ENCODE results near the gene PFDN6. TPM values are rescaled to one million over a fixed set of nuclear protein-coding genes. Genes with fewer than 3 reads are reported as not detected.

The PFDN6 gene
- total and polyA plus RNA-seq, 9 of the 15 experiments (the other 6 are each of a cell fraction or from before 2014, with no cell fraction given): 6.8 to 475 (median 216) TPM

GRCh38 chr6:33271468-33272274, 17.7 kb upstream of the PFDN6 start, which contains the start of the genes RPS18 and VPS52 (continued):
- no peak for TF ChIP-seq ELK3 (CRISPR knock-in tag; IDR thresholded peaks at IDR 0.05)
- no peak for TF ChIP-seq CBFA2T2 (conservative IDR thresholded peaks at IDR 0.05)
- TF ChIP-seq ESRRA (IDR thresholded peaks at IDR 0.05; ENCODE audit: borderline replicate concordance, low read depth): peak; percentile 63
- TF ChIP-seq ZC3H11A (IDR thresholded peaks at IDR 0.05; ENCODE audit: low read depth, low read length): no peak
- no peak for TF ChIP-seq SRSF9 (IDR thresholded peaks at IDR 0.05; ENCODE audit: borderline replicate concordance, low read depth, low read length)
- peak; percentile 31 to 91 for TF ChIP-seq AFF1 (IDR thresholded peaks at IDR 0.05; ENCODE audit: low read depth in 1 of 2, partially characterized antibody in 2 of 2)
- TF ChIP-seq ZNF143 (CRISPR knock-in tag; IDR thresholded peaks at IDR 0.05): no peak
- peak; percentile 97 for TF ChIP-seq MEIS2 (IDR thresholded peaks at IDR 0.05; ENCODE audit: partially characterized antibody)
- TF ChIP-seq SAFB (IDR thresholded peaks at IDR 0.05; ENCODE audit: borderline replicate concordance, low read depth, low read length): no peak
- TF ChIP-seq CBX5 (IDR thresholded peaks at IDR 0.05; ENCODE audit: borderline replicate concordance, low read depth): no peak
- no peak for TF ChIP-seq ZNF551 (CRISPR knock-in tag; IDR thresholded peaks at IDR 0.05)
- peak; percentile 71 for TF ChIP-seq EHMT2 (IDR thresholded peaks at IDR 0.05)
- TF ChIP-seq FOXA1 (IDR thresholded peaks at IDR 0.05; ENCODE audit: borderline replicate concordance): no peak
- TF ChIP-seq HSF4 (CRISPR knock-in tag; IDR thresholded peaks at IDR 0.05; ENCODE audit: borderline replicate concordance): peak; percentile 62; the same call in 1 of the 2 replicates
- no peak; the same call in 1 of the 2 replicates for TF ChIP-seq ZHX1 (conservative IDR thresholded peaks at IDR 0.05; ENCODE audit: low read length)
- TF ChIP-seq RCOR1 (IDR thresholded peaks at IDR 0.05; ENCODE audit: borderline replicate concordance in 1 of 2, low read depth in 2 of 2, low read length in 2 of 2): peak; percentile 47 to 56; a peak in 3 of 4 replicates
- TF ChIP-seq ZBTB12 (CRISPR knock-in tag; IDR thresholded peaks at IDR 0.05): peak; percentile 82
- no peak for TF ChIP-seq MCM3 (IDR thresholded peaks at IDR 0.05)
- no peak for TF ChIP-seq CREBBP (IDR thresholded peaks at IDR 0.05; ENCODE audit: low read depth, low read length)
- TF ChIP-seq NCOA1 (IDR thresholded peaks at IDR 0.05; ENCODE audit: low read depth): peak; percentile 100

Measured in K562 (cell line).